ENCODE results near the gene ELMOD3. TPM values are rescaled to one million over a fixed set of nuclear protein-coding genes. Genes with fewer than 3 reads are reported as not detected.
"Not testable (repeated sequence)": the region's sequence is repeated elsewhere in the genome, so short reads cannot be mapped to it uniquely, and the experiment has no call there.

The ELMOD3 gene
- total RNA-seq, 1 experiment from 2014 or later = 13.1 TPM

DNA sequence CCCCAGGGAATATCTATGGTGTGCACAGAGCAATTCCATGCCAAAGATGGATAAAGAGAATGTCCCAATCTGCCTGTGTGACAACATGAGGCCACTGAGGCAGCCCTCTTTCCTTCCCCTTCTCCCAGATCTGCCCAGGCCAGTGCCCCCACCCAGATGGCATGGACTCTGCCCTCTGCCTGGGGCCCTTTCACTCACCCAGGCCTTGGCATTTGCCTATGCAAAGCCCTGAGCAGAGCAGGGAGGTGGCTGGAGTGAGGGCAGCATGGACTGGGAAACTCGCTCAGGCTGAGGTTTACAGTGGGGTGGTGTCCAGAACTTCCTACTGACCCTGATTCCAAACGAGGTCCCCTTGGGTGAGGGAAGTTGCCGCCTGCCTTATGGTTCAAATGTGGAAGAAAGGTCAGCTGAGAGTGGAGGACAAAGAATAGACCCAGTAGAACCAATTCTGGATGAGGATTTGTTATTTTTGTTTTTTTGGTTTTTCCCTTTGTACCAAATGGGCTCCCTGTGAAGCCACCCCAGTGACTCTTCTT, 72.8 kb downstream of the ELMOD3 start:
- no peak for DNase-seq (ENCODE audit: low read depth)

- no peak for DNase-seq (ENCODE audit: low read depth)
Measured at GRCh38 chr2:85428343-85428881, 73.8 kb downstream of the ELMOD3 start.

DNA sequence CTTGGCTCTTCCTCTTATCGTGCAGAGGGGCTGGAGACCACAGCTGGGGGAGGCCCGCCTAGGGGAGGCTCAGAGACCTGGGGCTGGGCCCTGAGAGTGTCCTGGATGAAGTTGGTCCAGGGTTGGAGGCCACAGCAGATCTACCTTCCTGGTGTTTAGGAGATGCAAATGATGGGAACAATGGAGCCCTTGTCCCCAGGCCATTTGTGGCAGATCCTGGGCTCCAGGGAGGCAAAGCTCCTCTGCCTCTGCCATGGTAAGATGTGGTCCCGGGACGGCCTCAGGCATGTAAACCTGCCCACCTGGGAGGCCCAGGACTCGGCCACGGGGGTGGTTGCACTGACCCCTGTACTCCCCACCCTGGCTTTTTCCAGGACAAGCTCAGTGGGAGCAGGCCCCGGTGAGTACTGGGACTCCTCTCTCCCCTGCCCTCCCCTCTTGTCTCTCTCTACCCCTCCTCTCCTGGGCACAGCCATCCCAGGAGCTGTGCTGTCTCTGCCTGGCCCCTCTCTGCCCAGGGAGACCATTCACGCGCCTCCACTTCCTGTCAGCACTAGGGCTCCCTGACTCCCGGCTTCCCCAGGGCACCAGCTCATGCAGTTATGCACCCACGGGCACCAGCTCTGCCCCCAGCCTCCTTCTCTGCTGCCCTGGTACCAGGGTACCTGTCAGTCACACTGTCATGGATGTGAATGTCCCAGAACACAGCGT, 74.8 kb downstream of the ELMOD3 start:
- no peak for DNase-seq (ENCODE audit: low read depth)

GRCh38 chr2:85429924-85430289, 75.3 kb downstream of the ELMOD3 start:
- DNase-seq (ENCODE audit: low read depth) = no peak

- DNase-seq (ENCODE audit: low read depth) = no peak
Measured at GRCh38 chr2:85430752-85431569, 76.4 kb downstream of the ELMOD3 start.

- DNase-seq (ENCODE audit: low read depth) = no peak
Measured at GRCh38 chr2:85431570-85432205, 77.1 kb downstream of the ELMOD3 start.

- DNase-seq (ENCODE audit: low read depth) = peak; percentile 92
Measured at GRCh38 chr2:85433511-85434089, 79.0 kb downstream of the ELMOD3 start.

GRCh38 chr2:85434696-85435095, 80.1 kb downstream of the ELMOD3 start:
- no peak for DNase-seq (ENCODE audit: low read depth)

- no peak for DNase-seq (ENCODE audit: low read depth)
Measured at GRCh38 chr2:85435220-85435958, 80.8 kb downstream of the ELMOD3 start.

DNA sequence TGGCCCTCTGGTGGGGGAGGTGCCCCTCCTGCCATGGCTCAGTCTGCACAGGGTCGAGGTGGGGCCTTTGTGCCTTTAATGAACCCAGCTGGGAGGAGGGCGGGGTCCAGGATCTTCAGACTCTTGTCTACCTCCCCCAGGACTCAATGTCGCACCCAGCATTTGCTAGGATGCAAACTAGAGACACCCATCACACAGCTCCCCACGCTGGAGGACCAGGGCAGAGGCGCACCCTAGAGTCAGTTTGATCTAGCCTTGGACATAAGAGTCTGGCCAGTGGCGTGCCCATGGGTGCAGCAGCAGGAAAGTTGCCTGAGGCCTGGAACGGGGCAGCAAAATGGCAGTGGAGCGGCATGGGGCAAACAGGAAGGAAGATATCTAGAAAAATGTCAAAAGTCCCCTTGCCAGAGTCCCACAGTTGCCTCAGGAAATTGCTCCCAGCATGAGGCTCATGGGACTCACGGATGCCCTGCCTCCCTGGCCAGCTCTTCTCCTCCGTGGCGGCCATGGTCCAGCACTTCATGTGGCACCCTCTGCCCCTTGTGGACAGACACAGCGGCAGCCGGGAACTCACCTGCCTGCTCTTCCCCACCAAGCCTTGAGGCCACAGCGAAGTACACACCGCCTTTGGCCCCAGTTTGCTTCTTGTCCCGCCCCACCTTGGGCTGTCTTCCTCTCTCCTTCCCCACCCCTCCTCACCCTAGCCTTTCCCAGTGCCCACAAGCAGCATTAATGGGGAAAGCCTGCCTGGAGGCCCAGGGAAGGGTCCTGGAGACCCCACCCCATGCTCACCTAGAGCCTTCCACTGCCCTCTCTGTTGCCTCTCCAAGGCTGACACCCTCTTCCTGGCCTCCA, 81.6 kb downstream of the ELMOD3 start:
- no peak for DNase-seq (ENCODE audit: low read depth)

DNA sequence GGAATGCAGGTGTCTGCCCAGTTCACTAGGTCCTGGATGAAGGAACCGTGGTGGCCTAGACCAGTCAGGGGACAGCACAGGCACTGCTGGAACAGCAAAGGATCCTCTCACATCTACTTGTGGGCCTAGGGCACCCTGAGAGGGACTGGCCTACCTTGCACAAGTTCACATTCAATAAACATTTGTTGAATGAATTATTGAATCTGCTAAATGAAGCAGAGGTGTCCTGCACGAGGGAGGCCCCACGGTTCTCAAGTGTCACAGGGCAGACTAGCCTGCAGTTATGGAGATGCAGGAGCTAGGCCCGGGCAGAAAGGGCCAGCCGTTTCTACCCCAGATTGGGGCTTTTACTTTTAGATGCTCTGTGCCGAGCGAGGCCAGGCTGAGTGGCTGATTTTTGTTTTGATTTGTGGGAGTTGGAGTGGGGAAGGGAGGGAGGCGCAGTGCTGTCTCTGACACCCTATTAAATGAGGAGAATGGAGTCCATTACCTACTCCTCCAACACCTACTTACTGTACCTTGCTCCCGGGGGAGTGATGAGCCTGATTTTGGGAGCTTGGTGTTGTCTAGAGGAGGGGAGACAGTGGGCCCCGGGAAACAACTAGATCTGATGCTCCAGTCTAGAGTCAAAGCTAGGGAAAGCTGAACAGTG, 82.4 kb downstream of the ELMOD3 start:
- no peak for DNase-seq (ENCODE audit: low read depth)

DNA sequence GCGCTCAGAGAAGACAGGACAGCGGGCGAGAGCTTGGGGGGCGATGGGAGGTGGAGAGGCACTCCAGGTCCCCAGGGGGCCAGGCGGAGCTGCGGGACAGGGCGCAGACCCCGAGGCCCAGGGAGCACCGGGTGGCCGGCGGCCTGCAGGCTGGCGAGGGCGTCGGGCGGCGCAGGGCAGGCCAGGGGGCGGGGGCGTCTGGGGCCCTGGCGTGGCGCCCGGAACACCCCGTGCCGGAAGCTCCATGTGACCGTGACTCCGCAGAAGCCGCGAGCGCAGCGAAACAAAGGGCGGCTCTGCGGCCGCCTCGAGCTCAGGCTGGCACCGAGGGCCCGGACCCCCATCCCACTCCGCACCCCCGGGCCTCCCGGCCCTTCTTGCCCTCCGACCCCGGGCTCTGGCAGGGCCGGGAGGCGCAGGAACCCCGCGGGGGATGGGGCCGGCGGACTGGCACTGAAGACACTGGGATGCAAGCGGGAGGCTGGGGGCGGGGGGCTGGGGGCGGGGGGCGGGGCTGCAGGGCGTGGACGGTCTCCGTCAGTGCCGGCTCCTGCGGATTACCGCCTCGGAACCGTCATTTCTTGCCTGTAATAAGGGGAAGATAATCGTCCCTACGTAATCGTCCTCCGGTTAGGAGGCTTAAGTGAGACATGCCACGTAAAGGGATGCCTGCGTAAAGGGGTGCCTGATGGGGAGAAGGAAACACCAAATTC, 83.1 kb downstream of the ELMOD3 start:
- peak; percentile 70 for DNase-seq (ENCODE audit: low read depth)

DNA sequence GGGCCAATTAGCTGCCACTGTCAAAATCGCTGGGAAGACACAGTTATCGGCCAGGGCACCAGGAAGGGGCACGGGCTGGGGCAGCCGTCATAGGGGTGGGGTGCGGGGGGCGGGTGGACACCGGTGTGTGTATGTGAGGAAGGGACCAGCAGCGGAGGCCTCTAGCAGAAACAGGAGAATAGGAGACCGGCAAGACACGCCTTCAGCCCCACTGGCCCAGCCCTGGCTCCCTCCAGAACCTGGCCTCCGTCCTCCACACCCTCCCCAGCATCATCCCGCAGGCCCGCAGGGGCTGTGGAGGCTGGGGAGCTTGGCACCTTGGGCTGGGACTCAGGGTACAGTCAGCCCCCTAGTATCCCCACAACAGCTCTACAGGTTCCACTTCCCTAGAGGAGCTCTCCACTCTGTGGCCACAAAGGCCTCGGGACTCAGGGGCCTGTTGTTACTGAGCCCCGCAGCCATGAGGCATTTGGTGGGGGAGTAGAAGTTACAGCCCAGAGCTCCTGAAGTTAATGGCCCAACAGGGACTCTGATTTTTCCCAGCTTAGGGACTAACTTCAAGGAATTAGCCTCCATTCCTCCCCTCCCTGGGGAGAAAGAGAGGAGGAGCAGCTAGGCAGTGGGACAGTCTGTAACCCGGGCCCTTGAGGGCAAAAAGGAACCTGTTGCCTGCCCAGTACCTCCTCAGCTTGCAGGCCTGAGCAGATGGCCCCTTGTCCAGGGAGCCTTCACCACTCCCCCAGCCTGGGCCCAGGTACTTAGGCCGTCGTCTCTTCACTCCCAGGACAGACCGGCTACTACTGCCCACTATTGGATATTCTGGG, 83.8 kb downstream of the ELMOD3 start:
- DNase-seq (ENCODE audit: low read depth) = no peak

- no peak for DNase-seq (ENCODE audit: low read depth)
Measured at GRCh38 chr2:85439025-85439472, 84.5 kb downstream of the ELMOD3 start.

- DNase-seq (ENCODE audit: low read depth) = not testable (repeated sequence)
Measured at GRCh38 chr2:85439569-85439968, 85.0 kb downstream of the ELMOD3 start.

DNA sequence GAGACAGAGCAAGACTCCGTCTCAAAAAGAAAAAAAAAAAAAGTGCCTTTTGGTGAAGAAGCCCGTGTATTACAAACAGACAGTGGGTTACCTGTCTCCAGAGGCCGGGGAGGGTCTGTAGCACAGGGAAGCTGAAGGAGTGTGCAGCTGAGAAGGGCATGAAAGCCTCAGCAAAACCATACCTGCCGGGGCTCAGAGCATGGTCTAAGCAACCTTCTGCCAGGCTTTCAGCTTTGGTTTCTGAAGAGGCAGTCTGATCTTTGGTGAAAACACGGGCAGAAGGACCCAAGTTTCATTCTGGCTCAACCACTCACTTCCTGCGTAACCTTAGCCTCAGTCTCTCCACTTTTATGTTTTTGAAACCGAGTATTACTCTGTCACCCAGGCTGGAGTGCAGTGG, 85.4 kb downstream of the ELMOD3 start:
- no peak for DNase-seq (ENCODE audit: low read depth)

GRCh38 chr2:85440729-85441128, 86.2 kb downstream of the ELMOD3 start:
- DNase-seq (ENCODE audit: low read depth) = no peak

Data from M059J (cell line).